Measurements from ENCODE around the gene SYNE4. TPM values are rescaled to one million over a fixed set of nuclear protein-coding genes. Genes with fewer than 3 reads are reported as not detected.

The SYNE4 gene
- total RNA-seq, 1 donor from 2014 or later = 2.0 TPM

DNA sequence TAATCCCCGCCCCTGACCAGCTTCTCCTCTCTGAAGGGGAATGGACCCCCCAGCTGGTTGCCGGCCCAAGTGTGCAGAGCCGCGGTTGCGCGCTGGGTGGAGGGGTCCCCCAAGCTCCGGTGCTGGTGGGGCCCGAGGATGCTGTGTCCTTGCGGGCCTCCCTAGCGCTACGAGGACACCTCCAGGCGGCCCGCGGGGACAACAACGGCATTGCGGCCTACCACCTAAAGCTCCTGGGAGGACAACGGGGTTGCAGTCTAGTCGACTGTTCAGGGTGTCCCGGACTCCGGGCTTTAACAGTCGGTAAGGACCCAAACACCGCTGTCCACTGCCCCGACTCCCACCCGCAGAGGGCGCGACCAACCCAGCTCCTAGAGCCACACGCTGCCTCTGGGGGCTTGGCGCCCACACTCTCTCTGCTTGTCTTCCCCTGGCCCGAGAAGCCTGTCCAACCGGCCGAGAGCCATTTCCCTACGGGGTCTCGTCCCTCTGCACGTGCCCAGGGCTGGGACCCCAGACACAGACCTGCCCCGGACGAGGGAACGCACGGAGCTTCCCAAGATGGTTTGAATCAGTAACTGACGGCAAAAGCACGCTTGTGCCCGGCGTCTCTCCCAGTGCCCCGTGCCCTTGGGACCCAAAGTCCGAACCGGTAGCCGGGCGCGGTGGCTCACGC, 14.6 kb downstream of the SYNE4 start:
- TF ChIP-seq, protein P1, sequence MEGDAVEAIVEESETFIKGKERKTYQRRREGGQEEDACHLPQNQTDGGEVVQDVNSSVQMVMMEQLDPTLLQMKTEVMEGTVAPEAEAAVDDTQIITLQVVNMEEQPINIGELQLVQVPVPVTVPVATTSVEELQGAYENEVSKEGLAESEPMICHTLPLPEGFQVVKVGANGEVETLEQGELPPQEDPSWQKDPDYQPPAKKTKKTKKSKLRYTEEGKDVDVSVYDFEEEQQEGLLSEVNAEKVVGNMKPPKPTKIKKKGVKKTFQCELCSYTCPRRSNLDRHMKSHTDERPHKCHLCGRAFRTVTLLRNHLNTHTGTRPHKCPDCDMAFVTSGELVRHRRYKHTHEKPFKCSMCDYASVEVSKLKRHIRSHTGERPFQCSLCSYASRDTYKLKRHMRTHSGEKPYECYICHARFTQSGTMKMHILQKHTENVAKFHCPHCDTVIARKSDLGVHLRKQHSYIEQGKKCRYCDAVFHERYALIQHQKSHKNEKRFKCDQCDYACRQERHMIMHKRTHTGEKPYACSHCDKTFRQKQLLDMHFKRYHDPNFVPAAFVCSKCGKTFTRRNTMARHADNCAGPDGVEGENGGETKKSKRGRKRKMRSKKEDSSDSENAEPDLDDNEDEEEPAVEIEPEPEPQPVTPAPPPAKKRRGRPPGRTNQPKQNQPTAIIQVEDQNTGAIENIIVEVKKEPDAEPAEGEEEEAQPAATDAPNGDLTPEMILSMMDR (IDR thresholded peaks at IDR 0.05; ENCODE audit: partially characterized antibody, unreplicated experiment) = no peak
- Mint-ChIP-seq H3K36me3 (ENCODE audit: unreplicated experiment) (no peaks in the 10 kb centered on the region), H3K4me1 (ENCODE audit: low read depth, unreplicated experiment) (peaks cover 11% of the 10 kb centered on the region), H3K4me3 (ENCODE audit: unreplicated experiment) (peak overlapping the region; percentile 42), H3K27me3 (ENCODE audit: unreplicated experiment) (peaks cover 10% of the 10 kb centered on the region), H3K9me3 (ENCODE audit: unreplicated experiment) (peaks cover 2% of the 10 kb centered on the region), H3K27ac (ENCODE audit: unreplicated experiment) (no peak overlapping the region)
- no peak for DNase-seq

DNA sequence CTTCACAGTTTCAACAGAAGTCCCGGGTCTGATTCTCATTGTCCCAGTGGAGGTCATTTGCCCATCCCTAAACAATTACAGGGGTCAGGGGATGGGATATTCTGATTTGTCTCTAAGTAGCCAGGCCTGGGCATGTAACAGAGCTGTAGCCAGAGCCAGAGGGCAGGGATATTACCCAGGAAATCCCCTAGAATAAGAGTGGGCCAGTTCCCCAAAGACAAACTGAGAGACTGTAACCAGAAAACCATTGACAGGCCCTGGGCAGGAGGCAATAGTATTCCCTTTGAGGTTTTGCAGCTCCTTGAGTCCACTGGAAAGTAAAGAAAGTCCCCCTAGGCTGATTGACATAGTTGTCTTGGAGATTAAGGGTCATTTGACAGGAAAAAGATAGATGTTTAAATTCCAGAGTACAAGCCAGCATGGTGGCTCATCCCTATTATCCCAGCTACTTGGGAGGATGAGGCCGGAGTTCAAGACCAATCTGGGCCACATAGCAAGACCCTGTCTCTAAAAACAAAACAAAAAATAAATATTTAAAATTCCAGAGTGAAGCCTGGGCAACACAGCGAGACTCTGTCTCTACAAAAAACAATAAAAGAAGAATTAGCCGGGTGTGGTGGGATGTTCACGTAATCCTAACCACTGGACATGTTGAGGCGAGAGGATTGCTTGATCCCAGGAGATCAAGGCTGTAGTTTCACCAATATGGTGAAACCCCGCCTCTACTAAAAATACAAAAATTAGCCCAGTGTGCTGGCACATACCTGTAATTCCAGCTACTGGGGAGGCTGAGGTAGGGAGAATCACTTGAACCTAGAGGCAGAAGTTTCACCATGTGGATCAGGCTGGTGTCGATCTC, 15.5 kb downstream of the SYNE4 start:
- Mint-ChIP-seq H3K27me3 (ENCODE audit: unreplicated experiment) (peaks cover 10% of the 10 kb centered on the region), H3K9me3 (ENCODE audit: unreplicated experiment) (peaks cover 5% of the 10 kb centered on the region), H3K4me3 (ENCODE audit: unreplicated experiment) (no peak overlapping the region), H3K4me1 (ENCODE audit: low read depth, unreplicated experiment) (peaks cover 11% of the 10 kb centered on the region), H3K27ac (ENCODE audit: unreplicated experiment) (peak overlapping the region; percentile 38), H3K36me3 (ENCODE audit: unreplicated experiment) (no peaks in the 10 kb centered on the region)
- TF ChIP-seq, protein P1 (IDR thresholded peaks at IDR 0.05; ENCODE audit: partially characterized antibody, unreplicated experiment) = no peak
- no peak for DNase-seq

DNA sequence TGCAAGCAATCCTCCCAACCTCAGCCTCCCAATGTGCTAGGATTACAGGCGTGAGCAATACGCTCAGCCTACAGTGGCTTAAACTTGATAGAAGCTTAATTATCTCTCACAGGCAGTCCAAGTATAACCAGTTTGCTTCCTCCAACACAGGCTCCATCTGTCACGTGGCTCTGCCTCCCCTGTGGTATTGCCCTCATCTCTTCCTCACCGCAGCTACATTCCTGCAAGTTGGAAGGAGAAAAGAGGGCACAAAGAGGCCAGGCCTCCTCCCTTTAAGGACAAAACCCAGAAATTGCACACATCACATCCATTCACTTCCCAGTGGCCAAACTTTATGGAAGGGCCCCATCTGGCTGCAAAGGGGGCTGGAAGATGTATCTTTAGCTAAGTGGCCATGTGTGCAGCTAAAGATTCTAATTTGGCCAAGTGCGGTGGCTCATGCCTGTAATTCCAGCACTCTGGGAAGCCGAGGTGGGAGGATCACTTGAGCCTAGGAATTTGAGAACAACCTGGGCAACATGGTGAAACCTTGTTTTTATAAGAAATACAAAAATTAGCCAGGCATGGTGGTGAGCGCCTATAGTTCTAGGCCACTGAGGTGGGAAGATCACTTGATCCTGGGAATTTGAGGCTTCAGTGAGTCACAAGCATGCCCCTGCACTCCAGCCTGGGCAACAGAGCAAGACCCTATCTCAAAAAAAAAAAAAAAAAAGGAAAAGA, 16.7 kb downstream of the SYNE4 start:
- peaks cover 11% of the 10 kb centered on the region for H3K4me1 Mint-ChIP-seq (ENCODE audit: low read depth, unreplicated experiment)
- H3K4me3 Mint-ChIP-seq (ENCODE audit: unreplicated experiment) = no peak overlapping the region
- H3K9me3 Mint-ChIP-seq (ENCODE audit: unreplicated experiment) = peaks cover 6% of the 10 kb centered on the region
- peaks cover 8% of the 10 kb centered on the region for H3K27me3 Mint-ChIP-seq (ENCODE audit: unreplicated experiment)
- DNase-seq = no peak
- H3K27ac Mint-ChIP-seq (ENCODE audit: unreplicated experiment) = peak overlapping the region; percentile 33
- TF ChIP-seq, protein P1 (IDR thresholded peaks at IDR 0.05; ENCODE audit: partially characterized antibody, unreplicated experiment) = no peak
- no peaks in the 10 kb centered on the region for H3K36me3 Mint-ChIP-seq (ENCODE audit: unreplicated experiment)

DNA sequence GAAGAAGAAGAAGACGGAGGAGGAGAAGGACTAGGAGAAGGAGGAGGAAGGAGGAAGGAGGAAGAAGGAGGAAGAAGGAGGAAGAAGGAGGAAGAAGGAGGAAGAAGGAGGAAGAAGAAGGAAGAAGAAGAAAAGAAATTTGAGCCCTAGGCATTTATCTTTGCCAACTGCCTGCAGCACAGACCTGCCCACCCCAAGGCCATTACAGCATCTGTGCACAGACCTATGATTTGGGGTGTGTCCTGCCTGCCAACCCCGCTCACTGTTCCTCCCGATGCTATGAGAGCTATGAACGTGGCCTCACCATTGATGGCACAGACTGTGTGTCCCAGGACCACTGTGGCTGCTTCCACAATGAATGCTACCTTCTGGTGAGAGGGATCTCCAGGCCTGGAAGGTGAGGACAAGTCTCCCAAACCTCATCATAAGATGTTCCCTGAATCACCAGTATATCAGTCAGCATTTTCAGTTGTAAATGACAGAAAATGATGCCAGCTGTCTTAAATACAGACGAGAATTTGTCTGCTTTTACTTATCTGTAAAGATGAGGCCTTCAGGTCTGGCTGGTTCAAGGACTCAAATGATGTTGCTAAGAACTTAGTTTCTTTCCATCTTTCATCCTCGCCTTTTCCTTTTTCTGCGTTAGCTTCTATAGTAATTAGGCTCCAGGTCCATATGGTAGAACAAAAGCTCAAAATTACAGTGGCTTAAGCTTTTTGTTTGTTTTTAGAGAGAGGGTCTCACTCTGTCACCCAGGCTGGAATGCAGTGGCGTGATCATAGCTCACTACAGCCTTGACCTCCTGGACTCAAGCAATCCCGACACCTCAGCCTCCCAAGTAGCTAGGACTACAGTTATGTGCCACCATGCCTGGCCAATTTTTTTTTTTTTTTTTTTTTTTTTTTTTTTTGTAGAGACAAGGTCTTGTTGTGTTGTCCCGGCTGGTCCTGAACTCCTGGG, 17.6 kb downstream of the SYNE4 start:
- peaks cover 8% of the 10 kb centered on the region for H3K4me1 Mint-ChIP-seq (ENCODE audit: low read depth, unreplicated experiment)
- H3K36me3 Mint-ChIP-seq (ENCODE audit: unreplicated experiment) = no peaks in the 10 kb centered on the region
- DNase-seq = no peak
- no peak overlapping the region for H3K4me3 Mint-ChIP-seq (ENCODE audit: unreplicated experiment)
- peak overlapping the region; percentile 33 for H3K27ac Mint-ChIP-seq (ENCODE audit: unreplicated experiment)
- TF ChIP-seq, protein P1 (IDR thresholded peaks at IDR 0.05; ENCODE audit: partially characterized antibody, unreplicated experiment) = no peak
- H3K9me3 Mint-ChIP-seq (ENCODE audit: unreplicated experiment) = peaks cover 8% of the 10 kb centered on the region
- H3K27me3 Mint-ChIP-seq (ENCODE audit: unreplicated experiment) = peaks cover 11% of the 10 kb centered on the region

All from glutamatergic neuron (in vitro differentiated cells).